ENCODE results near the gene ARRDC2.
"Not testable (repeated sequence)": the region's sequence is repeated elsewhere in the genome, so short reads cannot be mapped to it uniquely, and the experiment has no call there.

Gene ARRDC2

DNA sequence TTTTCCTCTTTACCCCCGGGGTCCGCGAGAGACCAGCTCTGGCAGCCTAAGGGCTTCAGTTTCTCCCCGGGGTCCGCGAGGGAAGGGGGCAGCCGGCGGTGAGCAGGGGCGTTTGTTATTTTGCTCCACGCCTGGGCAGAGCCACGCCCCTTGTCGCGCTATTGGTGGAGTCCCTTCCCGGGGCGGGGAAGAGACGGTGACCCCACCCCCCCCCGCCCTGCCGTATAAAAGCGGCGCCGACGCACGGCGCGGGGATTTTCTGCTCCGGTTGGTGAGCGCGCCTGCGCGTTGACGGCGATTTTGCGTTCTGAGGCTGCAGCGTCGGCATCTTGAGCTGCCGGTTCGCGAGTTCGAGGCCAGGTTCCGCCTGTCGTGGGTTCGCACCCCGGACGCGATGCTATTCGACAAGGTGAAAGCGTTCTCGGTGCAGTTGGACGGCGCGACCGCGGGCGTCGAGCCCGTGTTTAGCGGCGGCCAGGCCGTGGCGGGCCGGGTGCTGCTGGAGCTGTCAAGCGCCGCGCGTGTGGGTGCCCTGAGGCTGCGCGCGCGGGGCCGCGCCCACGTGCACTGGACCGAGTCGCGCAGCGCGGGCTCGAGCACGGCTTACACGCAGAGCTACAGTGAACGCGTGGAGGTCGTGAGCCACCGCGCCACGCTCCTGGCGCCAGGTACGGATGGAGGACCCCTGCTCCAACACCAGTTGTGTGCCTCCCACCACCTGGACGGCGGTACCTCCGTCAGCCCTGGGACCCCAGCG is at the start of gene ARRDC2:
ARRDC2 (plus strand) TSS at position 254 of the 757 bp plus-strand sequence; CDS start at position 395, 141 bp downstream.
- DNase-seq (ENCODE audit: low spot score), result peak; percentile 98

DNA sequence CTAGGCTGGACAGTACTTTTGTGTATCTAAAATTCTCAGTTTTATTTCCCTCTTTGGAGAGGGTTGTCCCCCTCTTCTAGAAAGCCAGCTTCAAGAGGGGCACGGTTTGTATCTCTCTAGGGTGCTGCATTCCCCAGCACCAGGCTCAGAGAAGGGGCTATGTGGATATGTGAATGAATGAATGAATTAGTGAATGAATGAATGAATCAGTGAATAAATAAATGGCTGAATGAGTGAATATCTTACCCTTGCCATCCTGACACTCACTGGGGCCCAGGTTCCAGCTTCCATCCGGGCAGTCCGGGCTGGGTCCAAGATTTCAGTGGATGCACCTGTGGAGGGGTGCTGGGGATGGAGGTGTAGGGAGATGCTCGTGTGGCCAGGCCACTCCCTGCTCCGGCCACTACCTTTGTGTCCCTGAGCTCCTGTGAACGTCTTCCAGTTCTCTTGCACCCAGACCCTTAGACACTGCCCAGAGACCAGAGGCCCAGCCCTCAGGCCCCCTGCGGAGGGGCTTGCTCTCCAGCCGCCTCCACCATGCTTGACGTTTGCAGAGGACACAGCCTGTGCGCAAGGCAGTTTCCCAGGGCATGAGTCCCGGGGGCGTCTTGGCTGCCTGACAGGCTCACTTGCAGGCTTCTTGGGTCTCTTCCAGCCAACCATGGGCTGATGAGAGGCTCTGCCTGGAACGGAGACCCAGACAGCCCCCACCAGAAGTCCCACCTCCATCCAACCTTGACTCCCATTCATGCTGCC is 43.9 kb upstream of the ARRDC2 start:
- no peak for DNase-seq (ENCODE audit: low spot score)

GRCh38 chr19:17965370-17966128 is 42.4 kb upstream of the ARRDC2 start:
- no peak for DNase-seq (ENCODE audit: low spot score)

- no peak for DNase-seq (ENCODE audit: low spot score)
Measured at GRCh38 chr19:17966129-17966483, 41.9 kb upstream of the ARRDC2 start.

DNA sequence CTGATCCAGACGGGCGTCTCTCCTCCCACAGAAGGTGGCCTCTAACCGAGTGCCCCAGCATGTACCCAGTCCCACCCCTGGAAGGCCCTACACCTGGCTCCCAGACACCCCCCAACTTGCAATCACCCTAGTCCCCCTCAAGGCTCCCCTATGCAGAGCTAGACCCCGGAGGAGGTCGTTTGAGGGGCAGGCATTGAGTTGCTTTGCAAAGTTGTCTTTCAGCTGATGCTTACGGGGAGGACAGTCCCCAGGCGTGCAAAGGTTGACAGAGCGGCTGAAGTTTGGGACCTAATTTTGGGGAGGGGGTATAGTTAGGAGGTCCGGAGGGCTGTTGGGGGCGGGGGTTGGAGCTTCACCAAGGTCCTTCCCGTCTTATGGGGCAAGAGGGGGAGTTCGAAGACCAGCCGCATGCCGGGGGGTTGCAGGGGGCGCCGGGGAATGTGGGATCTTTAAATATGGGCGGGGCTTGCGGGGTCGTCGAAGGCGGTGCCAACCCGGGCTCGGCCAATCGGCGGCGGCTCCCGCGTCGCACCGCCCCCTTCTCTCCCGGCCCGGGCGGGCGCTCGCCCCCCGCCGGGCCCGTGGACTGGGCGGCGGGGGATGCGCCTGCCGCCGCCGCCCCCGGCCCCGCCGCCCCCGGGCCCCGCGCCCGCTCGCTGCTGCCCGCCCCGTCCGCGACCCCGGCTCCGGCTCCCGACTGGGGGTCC is 41.3 kb upstream of the ARRDC2 start, which contains the start of gene KCNN1:
KCNN1 (plus strand) TSS at position 558 of the 707 bp plus-strand sequence. CDS start 6,782 bp downstream, outside the sequence.
- no peak for DNase-seq (ENCODE audit: low spot score)

DNA sequence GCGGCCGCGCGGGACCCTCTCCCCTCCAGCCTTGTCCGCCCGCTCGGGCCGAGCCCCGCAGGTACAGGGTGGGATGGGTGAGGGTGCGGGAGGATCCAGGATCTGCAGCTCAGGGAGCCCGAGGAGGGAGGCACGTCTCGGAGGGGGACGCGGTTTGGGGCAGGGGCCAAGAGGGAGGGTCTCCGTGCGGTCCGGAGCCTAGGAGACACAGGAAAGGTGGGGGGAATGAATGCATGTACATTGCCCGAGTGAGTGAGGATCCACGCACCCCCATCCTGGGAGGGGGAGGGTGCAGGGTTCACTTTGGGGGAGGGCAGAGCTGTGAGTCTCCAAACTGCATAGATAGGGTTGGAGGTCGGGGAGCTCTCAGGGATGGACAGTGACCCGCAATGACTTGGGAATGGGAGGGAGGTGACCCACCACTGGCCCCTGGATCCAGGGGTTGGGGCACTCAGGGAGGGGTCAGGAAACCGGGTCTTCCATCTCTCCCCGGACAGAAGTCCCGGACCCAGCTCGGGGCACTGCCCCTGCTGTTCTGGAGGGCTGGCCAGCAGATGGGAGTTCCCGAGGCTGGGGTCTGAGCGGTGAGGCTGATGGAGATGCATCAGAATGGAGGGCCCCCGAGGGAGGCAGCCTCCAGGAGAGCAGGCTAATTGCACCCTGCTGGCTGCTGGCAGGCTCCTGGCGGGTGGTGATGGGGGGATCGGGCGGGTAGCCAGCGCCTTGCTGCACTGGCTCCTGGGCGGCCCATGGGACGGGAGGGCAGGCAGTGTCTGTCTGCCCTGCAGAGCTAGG is 40.5 kb upstream of the ARRDC2 start:
- no peak for DNase-seq (ENCODE audit: low spot score)

- no peak for DNase-seq (ENCODE audit: low spot score)
Measured at GRCh38 chr19:17968362-17968761, 39.6 kb upstream of the ARRDC2 start.

GRCh38 chr19:17969096-17969792 is 38.7 kb upstream of the ARRDC2 start:
- no peak for DNase-seq (ENCODE audit: low spot score)

DNA sequence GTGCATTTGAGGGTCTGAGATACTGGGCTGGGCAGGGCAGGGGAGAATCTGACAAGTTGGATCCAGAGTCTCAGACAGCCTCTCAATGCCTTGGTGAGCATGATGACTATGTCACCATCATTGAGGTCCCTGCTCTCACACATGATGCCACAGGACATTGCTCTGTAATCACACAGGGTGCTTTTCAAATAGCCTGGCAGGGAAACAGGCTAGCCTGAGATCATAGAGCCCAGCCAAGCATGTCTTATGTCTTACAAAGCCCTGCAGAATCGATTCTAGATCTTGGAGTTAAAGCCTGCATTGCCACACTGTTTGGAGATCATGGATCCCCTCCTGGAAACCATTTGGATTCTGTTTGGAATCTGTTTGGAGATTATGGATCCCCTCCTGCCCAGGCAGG is 35.7 kb upstream of the ARRDC2 start:
- DNase-seq (ENCODE audit: low spot score), result peak; percentile 6

- DNase-seq (ENCODE audit: low spot score), result no peak
Measured at GRCh38 chr19:17973759-17974158, 34.2 kb upstream of the ARRDC2 start.

GRCh38 chr19:17974551-17974950 is 33.4 kb upstream of the ARRDC2 start:
- no peak for DNase-seq (ENCODE audit: low spot score)

- no peak for DNase-seq (ENCODE audit: low spot score)
Measured at GRCh38 chr19:17975032-17975431, 32.9 kb upstream of the ARRDC2 start.

DNA sequence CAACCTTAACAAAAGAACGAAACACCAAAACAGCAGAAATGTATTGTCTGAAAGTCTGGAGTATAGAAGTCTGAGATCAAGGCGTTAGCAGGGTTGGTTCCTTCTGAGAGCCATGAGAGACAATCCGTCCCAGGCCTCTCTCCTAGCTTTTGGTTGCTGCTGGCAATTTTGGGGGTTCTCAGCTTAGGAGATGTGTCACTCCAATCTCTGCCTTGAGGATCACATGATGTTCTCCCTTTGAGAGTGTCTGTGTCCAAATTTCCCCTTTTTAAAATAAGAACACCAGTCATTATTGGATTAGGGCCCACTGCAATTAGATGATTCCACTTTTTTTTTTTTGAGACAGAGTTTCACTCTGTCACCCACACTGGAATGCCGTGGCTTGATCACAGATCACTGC is 30.9 kb upstream of the ARRDC2 start:
- DNase-seq (ENCODE audit: low spot score), result no peak

DNA sequence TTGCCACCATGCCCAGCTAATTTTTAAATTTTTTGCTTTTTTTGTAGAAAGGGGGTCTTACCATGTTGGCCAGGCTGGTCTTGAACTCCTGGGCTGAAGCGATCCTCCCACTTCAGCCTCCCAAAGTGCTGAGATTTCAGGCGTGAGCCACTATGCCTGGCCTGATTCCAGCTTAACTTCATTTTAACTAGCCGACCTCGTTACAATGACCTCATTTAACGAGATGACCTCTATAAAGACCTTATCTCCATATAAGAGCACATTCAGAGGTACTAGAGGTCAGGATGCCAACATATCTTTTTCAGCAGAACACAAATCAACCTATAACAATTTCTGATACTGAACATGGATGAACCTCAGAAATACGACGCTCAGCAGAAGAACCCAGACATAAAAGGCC is 30.5 kb upstream of the ARRDC2 start:
- no peak for DNase-seq (ENCODE audit: low spot score)

DNA sequence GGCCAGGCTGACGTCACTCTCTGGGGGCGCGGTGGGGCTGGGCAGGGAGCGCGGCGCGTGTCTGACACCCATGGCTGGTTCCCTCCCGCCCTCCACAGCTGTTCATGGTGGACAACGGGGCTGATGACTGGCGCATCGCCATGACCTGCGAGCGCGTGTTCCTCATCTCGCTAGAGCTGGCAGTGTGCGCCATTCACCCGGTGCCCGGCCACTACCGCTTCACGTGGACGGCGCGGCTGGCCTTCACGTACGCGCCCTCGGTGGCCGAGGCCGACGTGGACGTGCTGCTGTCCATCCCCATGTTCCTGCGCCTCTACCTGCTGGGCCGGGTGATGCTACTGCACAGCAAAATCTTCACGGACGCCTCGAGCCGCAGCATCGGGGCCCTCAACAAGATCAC is 26.4 kb upstream of the ARRDC2 start:
- DNase-seq (ENCODE audit: low spot score), result no peak

- no peak for DNase-seq (ENCODE audit: low spot score)
Measured at GRCh38 chr19:17982430-17982829, 25.5 kb upstream of the ARRDC2 start.

GRCh38 chr19:17985037-17985818 is 22.7 kb upstream of the ARRDC2 start:
- DNase-seq (ENCODE audit: low spot score), result no peak

- DNase-seq (ENCODE audit: low spot score), result not testable (repeated sequence)
Measured at GRCh38 chr19:17986569-17986968, 21.4 kb upstream of the ARRDC2 start.

- no peak for DNase-seq (ENCODE audit: low spot score)
Measured at GRCh38 chr19:17988161-17988560, 19.8 kb upstream of the ARRDC2 start.

All from HuH-7 (cell line).